ENCODE data around the gene DIAPH2.
A peak's percentile ranks its signal among the peaks of the same experiment; 100 is the strongest.
"Not testable (repeated sequence)": the region's sequence is repeated elsewhere in the genome, so short reads cannot be mapped to it uniquely, and the experiment has no call there.

DIAPH2 gene

GRCh38 chrX:97401154-97401553 is 716.5 kb downstream of the DIAPH2 start:
- no peak for DNase-seq

- no peak for DNase-seq
These were observed 717.0 kb downstream of the DIAPH2 start for GRCh38 chrX:97401586-97402136.

- DNase-seq = no peak
These were observed 717.7 kb downstream of the DIAPH2 start for GRCh38 chrX:97402333-97402732.

GRCh38 chrX:97402903-97403302 is 718.3 kb downstream of the DIAPH2 start:
- no peak for DNase-seq

- DNase-seq = no peak
These were observed 720.5 kb downstream of the DIAPH2 start for GRCh38 chrX:97405031-97405660.

- not testable (repeated sequence) for DNase-seq
These were observed 725.2 kb downstream of the DIAPH2 start for GRCh38 chrX:97409632-97410415.

GRCh38 chrX:97416461-97416860 is 731.8 kb downstream of the DIAPH2 start:
- no peak for DNase-seq

- DNase-seq = no peak
These were observed 744.5 kb downstream of the DIAPH2 start for GRCh38 chrX:97429101-97429500.

GRCh38 chrX:97431281-97431680 is 746.6 kb downstream of the DIAPH2 start:
- DNase-seq = no peak

- peak; percentile 2 to 3 for DNase-seq
These were observed 761.7 kb downstream of the DIAPH2 start for GRCh38 chrX:97446298-97446882.

- no peak for DNase-seq
These were observed 762.7 kb downstream of the DIAPH2 start for GRCh38 chrX:97447306-97447705.

GRCh38 chrX:97452283-97452682 is 767.6 kb downstream of the DIAPH2 start:
- DNase-seq = no peak

GRCh38 chrX:97461763-97462162 is 777.1 kb downstream of the DIAPH2 start:
- no peak for DNase-seq

GRCh38 chrX:97471071-97471470 is 786.4 kb downstream of the DIAPH2 start:
- no peak for DNase-seq

- no peak for DNase-seq
These were observed 790.3 kb downstream of the DIAPH2 start for GRCh38 chrX:97474933-97475332.

- DNase-seq = no peak
These were observed 794.7 kb downstream of the DIAPH2 start for GRCh38 chrX:97479106-97479890.

GRCh38 chrX:97481228-97481627 is 796.6 kb downstream of the DIAPH2 start:
- DNase-seq = no peak

- DNase-seq = no peak
These were observed 798.1 kb downstream of the DIAPH2 start for GRCh38 chrX:97482666-97483300.

GRCh38 chrX:97490656-97491055 is 806.0 kb downstream of the DIAPH2 start:
- peak in 1 of 2 experiments; percentile 0 for DNase-seq

GRCh38 chrX:97494756-97495372 is 810.2 kb downstream of the DIAPH2 start:
- no peak for DNase-seq

GRCh38 chrX:97498093-97498492 is 813.5 kb downstream of the DIAPH2 start:
- DNase-seq = no peak

- no peak for DNase-seq
These were observed 819.8 kb downstream of the DIAPH2 start for GRCh38 chrX:97504431-97504830.
